Stimulated activated CD4-positive, alpha-beta T cell treated with anti-CD3 and anti-CD28 coated beads, TNF-alpha, amount 100 ng/mL, for 1 hour (primary cell): Measurements from ENCODE around the gene PNPLA1.

Source experiments
- DNase-seq, 3 donors: peaks; one replicate each; pipeline ENCODE4 v3.0.0-alpha.2; 2020; ENCODE audit warnings: low read depth in 3 of 3, low spot score in 1 of 3

The PNPLA1 gene

DNA sequence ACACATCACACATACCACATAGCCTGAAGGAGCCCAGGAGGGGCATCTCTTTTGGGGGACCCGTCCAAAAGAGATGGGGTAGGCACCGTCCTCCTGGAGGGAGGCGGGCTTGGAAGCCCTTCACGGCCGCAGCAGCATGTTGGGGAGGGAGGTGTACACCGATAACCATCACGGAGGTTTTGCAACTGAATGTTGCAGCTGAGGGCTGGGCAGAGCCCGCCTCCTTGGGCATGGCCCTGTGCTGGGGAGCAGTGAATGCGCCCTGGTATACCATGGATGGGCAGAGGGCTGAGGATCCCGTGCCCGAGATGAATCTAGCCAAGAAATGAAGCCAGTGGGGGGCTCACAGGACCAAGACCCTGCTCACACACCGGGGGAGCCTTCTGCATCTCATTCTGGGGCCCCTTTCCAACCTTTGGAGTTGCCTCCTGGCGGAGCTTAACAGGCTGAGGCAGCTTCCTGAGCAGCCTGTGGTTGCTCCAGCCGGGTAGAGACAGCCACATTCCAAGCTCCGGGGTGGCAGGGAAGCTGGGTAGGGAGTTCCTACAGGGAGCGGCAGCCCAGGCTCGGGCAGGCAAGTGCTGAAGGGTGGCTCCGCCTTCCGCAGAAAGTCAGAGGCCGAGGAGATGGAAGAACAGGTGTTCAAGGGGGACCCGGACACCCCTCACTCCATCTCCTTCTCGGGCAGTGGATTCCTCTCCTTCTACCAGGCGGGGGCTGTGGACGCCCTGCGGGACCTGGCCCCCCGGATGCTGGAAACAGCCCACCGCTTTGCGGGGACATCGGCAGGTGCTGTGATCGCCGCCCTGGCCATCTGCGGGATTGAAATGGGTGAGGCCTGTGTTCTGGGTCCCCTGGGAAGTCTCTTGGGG lies at the start of gene PNPLA1:
Gene PNPLA1 (plus strand): TSS at position 227 of the 872 bp plus-strand sequence. CDS start 400 bp downstream, at position 627.
- no peak for DNase-seq

DNA sequence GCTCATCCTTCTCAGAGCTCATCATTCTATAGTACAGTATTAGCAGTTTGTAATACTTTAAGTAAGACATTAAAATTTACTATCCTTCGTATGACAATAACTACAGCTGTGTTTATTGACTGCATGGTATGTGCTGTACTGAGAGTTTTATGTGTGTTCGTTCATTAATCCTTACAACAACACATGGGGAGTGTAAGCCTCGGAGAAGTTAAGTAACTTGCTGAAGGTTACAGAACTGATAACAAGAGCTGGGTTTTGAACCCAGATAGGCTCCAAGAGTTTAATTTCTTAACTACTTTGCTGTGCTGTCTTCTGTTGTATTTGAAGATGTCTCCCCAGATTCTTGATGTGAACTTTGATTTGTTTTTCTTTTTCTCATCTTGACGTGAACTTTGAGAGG lies 49.6 kb upstream of the PNPLA1 start:
- DNase-seq: no peak

GRCh38 chr6:36221674-36222073 lies 48.2 kb upstream of the PNPLA1 start:
- no peak for DNase-seq

- DNase-seq: no peak
Observed at GRCh38 chr6:36222924-36223323, 46.9 kb upstream of the PNPLA1 start.

DNA sequence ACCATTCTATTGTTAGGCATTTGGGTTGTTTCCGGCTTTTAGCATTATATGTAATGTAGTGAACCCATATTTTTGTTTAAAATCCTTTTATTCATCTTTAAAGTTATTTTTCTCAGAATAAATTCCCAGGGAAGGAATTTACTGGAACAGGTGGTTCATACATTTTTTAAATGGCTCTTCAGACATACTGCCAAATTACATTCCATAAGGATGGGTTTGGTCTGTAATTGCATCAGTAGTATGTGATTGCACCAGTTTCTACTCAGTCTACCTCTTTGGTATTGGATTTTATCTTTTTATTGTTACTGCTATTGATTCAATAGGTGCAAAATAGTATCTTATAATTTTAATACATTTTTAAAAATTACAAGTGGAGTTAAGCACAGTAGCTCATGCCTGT lies 46.2 kb upstream of the PNPLA1 start:
- no peak for DNase-seq

DNA sequence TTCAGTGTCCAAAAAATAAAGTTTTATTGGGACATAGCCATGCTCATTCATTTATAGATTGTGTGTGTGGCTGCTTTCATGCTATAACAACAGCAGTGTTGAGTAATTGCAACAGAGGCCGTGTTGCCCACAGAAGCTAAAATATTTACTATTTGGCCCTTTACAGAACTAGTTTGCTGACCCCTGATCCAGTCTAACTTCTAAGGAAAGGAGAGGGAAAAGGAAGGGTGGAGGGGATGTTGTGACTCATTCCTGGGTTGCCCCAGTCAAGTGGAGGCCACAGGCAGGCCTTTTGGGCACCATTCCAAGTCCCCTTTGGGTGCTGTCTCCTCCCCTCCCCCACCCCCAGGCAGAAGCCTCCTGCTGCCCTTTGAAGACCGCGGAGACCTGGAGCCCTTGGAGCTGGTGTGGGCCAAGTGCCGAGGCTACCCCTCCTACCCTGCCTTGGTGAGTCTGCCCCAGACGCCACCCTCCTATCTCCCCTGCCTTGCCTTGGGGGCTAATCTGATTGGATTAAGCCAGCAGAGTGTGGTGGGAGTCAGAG lies 44.9 kb upstream of the PNPLA1 start:
- DNase-seq: no peak

GRCh38 chr6:36226438-36227047 lies 43.3 kb upstream of the PNPLA1 start:
- no peak for DNase-seq

DNA sequence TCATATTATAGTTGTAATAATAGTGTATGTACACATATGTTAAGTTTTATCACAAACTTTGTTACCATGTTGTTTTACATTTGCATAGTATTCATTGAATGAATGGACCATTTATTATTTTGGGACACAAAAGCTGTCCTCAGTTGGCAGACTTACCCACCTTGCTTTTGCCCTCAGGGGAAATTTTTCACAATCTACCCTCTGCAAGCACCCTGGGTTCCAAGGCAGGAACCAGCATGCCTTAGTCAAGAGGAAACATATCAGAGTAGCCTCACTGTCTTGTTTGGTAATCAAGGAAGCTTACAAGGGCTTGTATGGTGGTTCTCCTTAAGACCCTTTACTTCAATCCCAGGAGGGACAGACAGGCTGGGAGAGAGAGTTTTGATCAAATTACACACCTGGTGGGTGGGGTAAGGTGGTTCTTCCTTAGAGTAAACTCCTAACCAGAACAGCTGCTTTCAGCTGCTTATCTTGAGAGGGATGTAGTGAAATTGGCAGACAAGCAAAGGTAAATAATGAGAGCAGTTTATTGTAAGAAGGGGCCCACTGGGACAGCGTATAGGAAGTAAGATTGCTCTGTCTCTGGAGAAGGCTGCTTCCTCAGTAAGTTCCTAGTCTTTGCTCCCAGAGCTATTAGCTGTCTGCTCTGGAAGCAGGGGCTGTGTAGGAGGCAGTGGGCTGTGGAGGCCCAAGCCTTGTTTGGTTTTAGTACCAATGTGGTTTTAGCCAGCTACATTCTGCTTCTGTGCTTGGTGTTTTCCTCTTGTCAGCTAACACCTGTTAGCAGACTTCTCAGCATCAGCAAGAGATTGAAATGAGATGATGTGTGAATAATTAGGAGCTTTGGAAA lies 42.3 kb upstream of the PNPLA1 start:
- DNase-seq: no peak

GRCh38 chr6:36229223-36229622 lies 40.6 kb upstream of the PNPLA1 start:
- no peak for DNase-seq

DNA sequence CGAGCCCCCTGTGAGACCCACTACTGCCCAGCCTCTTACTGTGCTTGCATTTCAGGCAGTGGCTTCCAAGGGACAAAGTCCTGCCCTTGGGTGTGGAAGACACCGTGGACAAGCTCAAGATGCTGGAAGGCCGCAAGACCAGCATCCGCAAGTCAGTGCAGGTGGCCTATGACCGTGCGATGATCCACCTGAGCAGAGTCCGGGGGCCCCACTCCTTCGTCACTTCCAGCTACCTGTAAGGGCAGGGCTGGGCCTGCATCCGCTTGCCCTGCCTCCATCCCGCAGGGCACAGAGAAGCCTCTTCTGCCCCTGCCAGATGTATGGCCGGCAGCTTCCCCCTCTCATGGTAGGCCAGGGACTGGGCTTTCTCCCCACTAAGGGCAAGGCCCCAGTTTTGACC lies 39.5 kb upstream of the PNPLA1 start:
- DNase-seq: no peak

DNA sequence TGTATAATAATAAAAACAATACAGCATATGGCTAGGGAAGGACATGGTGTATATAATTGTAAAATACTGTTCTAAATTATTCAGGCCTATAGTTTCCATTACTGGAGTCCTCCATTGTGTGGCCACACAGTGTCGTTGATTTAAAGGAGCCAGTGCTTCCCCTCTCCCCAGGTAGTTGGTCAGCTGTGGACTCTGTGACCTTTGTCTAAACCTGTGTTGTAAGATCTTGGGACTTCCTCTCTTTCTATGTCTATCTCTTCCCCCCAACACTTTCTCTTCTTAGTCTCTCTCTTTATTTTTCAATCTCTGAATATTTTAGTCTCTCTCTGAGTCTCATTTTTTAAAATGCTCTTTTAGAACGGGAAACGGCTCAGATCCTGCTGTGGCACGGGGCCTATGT lies 37.7 kb upstream of the PNPLA1 start:
- no peak for DNase-seq

DNA sequence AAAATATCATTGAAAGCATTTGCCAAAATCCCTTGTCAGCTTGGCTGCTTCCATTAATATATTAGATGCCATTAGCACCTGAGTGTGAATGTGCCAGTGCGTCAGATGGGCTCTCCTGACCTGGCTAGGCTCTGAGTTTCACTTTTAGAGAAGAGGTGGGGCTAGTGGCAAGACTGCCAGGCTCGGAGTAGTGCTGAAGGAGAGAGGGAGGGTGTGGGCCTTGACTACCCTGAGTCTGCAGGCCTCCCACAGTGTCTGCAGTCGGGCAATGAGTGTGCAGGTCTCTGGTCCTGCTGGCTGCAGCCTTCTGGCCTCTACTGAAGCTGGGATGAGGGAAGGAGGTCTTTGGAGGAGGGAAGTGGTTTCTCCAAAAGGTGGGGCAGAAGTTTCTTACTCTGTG lies 34.6 kb upstream of the PNPLA1 start:
- DNase-seq: no peak

GRCh38 chr6:36235862-36236261 lies 34.0 kb upstream of the PNPLA1 start:
- DNase-seq: no peak

- DNase-seq: no peak
Observed at GRCh38 chr6:36239774-36240173, 30.1 kb upstream of the PNPLA1 start.

DNA sequence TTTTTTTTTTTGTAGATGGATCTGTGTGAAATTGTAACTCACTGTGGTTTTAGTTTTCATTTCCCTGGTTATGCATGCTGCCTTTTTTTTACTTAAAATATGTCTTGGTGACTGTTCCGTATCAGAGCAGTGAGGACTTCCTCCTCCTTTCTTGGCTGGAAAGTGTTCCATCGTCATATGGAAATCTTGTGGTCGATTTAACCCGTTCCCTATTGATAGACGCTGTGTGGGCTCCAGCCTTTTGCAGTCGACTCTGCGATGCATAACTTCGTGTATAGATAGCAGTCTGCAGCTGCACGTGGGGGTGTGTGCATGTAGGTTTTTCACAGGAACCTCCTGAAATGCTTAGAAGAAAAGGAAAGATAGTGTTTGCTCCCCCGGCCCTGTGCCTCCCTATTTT lies 28.1 kb upstream of the PNPLA1 start:
- DNase-seq: no peak

DNA sequence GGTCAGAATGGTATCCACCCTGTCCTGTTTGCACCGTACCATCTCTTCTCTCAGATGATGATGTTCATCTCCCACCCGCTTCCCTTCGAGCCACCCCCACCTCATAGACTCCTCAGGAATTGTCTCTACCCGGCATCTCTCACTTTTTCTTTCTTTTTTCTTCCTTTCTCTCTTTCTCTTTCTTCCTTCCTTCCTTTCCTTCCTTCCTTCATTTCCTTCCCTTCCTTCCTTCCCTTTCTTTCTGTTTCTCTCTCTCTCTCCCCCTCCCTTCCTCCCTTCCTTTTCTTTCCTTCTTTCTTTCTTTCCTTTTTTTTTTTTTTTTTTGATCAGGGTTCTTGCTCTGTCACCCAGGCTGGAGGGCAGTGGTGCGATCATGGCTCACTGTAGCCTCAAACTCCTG lies 27.7 kb upstream of the PNPLA1 start:
- no peak for DNase-seq

- no peak for DNase-seq
Observed at GRCh38 chr6:36242626-36243025, 27.2 kb upstream of the PNPLA1 start.

GRCh38 chr6:36243562-36244212 lies 26.2 kb upstream of the PNPLA1 start:
- no peak for DNase-seq

DNA sequence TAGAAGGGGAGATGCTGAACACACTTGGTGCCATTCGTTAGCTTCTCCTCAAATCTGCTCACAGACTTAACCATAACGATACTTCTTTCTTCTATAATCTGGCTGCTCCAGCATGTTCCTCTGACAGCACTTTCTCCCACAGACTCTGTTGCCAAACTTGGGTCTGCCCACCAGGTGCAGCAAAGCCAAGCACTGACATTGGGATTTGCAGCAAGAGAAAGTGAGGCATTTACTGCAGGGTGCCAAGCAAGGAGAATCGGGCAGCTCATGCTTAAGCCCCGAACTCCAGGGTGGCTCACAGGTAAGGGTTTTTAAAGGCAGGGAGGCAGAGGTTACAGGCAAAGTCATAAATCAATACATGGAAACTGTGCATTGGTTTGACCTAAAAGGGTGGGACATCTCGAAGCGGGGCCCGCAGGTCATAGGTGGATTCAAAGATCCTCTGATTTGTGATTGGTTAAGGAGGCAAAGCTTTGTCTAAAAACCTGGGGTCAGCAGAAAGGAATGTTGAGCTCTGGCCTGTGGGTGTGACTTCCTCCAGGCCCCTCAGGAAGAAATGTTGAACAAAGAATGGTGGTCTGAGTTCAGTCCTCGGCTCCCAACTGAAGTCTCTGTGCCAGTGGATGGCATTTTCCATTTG lies 25.1 kb upstream of the PNPLA1 start:
- DNase-seq: no peak

GRCh38 chr6:36245572-36246061 lies 24.2 kb upstream of the PNPLA1 start:
- no peak for DNase-seq
